Endometrium (tissue), 2 donors: ENCODE measurements around the gene SYNGAP1.
A peak's percentile ranks its signal among the peaks of the same experiment; 100 is the strongest.
"Not testable (repeated sequence)": the region's sequence is repeated elsewhere in the genome, so short reads cannot be mapped to it uniquely, and the experiment has no call there.

Source experiments
- FAIRE-seq: peaks from 2 replicates; lab custom pipeline; 2012; peaks lifted over from hg19 to GRCh38; lab: Jason Lieb, UNC
- donor health status: control.
- donor health status: control.

Gene SYNGAP1

GRCh38 chr6:33419580-33420490, at the start of gene SYNGAP1:
SYNGAP1 (plus strand) TSS chr6:33420065; CDS start chr6:33420265, 200 bp downstream.
- no peak for FAIRE-seq

- FAIRE-seq: not testable (repeated sequence)
Measured at GRCh38 chr6:33371901-33372300, 48.0 kb upstream of the SYNGAP1 start.

DNA sequence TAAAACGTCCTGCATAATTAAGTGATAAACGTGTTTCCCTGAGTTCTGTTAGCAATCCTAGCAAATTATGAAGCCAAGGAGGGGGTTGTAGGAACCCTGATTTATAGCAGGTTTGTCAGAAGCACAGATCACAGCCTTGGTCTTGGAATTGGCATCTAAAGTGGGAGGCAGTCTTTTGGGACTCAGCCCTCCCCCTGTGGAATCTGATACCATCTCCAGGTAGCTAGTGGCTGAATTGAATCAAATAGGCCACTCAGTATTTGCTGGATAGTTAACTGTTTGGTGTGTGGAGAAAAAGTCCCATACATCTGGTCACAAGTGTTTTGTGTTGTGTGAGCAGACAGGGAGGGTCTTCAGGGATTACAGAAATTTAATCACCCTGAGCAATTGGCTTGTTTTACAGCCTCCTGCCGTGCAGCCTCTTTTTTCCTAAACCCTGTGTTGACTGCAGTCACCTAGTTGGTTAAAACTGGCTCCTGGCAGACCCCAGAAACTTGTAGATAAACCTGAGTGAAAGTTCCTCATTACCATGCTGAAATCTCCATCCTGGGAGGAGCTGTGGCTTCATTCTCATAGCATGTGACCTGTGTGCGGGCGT, 47.2 kb upstream of the SYNGAP1 start:
- no peak for FAIRE-seq

GRCh38 chr6:33373960-33374910, 45.6 kb upstream of the SYNGAP1 start:
- no peak for FAIRE-seq

- FAIRE-seq: peak; percentile 8
Measured at GRCh38 chr6:33375143-33375671, 44.7 kb upstream of the SYNGAP1 start.

DNA sequence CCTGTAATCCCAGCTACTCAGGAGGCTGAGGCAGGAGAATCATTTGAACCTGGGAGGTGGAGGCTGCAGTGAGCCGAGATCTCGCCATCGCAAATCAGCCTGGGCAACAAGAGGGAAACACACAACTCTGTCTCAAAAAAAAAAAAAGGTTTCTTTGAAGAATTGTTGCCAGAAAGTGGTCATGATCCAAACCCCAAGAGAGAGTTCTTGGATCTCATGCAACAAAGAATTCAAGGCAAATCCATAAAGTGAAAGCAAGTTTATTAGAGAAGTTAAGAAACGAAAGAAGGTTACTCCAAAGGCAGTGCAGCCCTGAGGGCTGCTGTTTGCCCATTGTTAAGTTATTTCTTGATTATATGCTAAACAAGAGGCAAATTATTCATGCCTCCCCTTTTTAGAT, 42.7 kb upstream of the SYNGAP1 start:
- no peak for FAIRE-seq

GRCh38 chr6:33379184-33379583, 40.7 kb upstream of the SYNGAP1 start:
- FAIRE-seq: not testable (repeated sequence)

GRCh38 chr6:33380272-33380981, 39.4 kb upstream of the SYNGAP1 start:
- FAIRE-seq: no peak

DNA sequence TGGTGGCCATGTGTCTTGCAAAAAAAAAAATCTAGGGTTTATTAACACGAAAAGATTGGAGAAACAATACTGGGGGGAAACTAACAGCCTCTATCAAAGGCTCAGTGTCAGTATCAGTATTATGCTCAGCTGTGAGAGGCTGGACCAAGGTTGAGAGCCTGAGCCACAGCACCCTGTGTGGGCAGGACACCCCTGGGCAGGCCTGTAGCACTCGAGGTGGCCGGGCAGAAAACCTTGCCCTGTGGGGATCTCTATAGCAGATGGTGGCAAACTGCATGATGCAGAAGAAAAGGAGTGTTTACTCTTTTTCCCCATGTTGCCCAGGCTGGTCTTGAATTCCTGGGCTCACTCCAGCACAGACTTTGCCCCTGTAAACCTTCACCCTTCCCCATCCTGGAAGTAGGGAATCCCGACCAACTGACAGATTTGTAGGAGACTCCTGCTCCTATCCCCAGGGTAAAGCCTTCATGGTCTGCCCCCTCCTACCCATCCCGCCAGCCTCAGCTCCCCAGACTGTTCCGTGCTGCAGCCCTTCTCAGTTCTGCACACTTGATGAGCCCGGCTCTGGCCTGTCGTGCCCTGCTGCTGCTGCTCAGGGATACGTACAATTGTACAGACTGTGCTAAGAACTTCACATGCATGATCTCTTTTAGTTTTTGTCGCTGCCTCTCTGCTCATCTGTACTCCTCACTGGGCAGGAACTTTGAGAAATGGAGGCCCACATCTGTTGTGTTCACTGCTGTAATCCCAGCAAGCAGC, 36.3 kb upstream of the SYNGAP1 start:
- no peak for FAIRE-seq

- no peak for FAIRE-seq
Measured at GRCh38 chr6:33384581-33385020, 35.3 kb upstream of the SYNGAP1 start.

GRCh38 chr6:33390173-33390572, 29.7 kb upstream of the SYNGAP1 start:
- FAIRE-seq: no peak

- no peak for FAIRE-seq
Measured at GRCh38 chr6:33390767-33391277, 29.0 kb upstream of the SYNGAP1 start.

GRCh38 chr6:33391278-33391921, 28.5 kb upstream of the SYNGAP1 start, which contains the start of gene KIFC1:
KIFC1 (plus strand) TSS chr6:33391823; CDS start chr6:33391986, 163 bp downstream.
- peak; percentile 99 for FAIRE-seq

GRCh38 chr6:33391922-33392594, 27.8 kb upstream of the SYNGAP1 start:
- no peak for FAIRE-seq

DNA sequence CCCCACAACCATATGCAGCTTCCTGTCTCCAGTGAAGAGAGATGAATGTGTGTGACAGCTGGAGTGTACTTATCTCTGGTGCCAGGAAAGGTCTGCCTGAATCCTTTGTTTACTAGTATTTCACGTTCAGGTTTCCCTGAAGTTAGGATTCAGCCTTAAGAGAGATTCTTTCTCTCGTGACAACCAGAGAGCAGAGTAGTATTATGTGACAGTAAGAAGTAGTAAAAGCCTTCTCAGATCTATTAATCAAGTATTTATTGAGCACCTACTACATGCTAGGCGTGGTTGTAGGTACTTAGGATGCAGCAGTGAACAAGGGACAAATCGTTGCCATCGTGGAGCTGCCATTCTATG, 27.3 kb upstream of the SYNGAP1 start:
- FAIRE-seq: no peak

DNA sequence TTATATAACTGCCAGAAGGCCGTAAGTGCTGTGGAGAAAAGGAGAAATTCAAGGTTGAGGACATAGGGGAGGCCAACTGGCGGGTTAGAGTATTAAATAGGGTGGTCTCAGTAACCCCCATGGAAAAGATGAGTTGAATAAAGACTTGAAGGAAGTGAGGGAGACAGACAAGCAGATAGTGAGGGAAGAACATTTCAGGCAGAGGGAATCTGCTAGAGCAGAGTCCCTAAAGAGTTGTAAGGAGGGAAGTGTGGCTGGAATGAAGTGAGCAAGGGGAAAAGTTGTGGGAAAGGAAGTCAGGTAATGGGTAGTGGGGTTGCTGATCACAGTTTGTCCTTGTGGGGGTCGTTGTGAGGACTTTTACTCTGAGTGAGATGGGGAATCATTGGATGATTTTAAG, 26.9 kb upstream of the SYNGAP1 start:
- no peak for FAIRE-seq

DNA sequence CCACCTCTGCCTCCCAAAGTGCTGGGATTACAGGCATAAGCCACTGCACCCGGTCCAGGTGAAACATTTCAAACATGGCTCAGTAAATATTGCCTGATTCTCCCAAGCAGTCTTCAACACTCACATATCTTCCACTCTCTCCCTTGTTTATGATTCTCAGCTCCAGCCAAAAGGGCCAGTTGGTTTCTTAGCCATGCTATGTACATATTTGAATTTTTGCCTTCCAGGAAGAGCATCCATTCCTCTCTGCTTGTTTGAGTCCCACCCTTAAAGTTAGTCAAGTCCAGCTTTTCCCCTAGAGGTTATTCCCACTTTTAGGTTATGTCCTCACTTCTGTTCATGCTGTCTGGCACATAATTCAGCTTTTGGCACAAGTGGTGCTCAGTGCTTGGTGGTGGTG, 22.3 kb upstream of the SYNGAP1 start:
- no peak for FAIRE-seq

GRCh38 chr6:33398601-33399000, 21.3 kb upstream of the SYNGAP1 start:
- not testable (repeated sequence) for FAIRE-seq

- FAIRE-seq: not testable (repeated sequence)
Measured at GRCh38 chr6:33399881-33400280, 20.0 kb upstream of the SYNGAP1 start.
